HEK293T (cell line): ENCODE data around the gene CUX1.

Experiments
- ARNT ChIP-seq: fragments of 450-650 bp; IDR thresholded peaks from 2 replicates; pipeline ENCODE4 v1.6.1; 2017; ENCODE audit warnings: mild to moderate bottlenecking
- BHLHE40 ChIP-seq: fragments of 450-650 bp; IDR thresholded peaks from 2 replicates; pipeline ENCODE4 v1.6.1; 2016; ENCODE audit warnings: mild to moderate bottlenecking, moderate library complexity, borderline replicate concordance
- ELF4 ChIP-seq: fragments of 450-650 bp; IDR thresholded peaks from 2 replicates; pipeline ENCODE4 v1.6.1; 2017; ENCODE audit warnings: antibody characterized with exemption
- FOXK2 ChIP-seq: fragments of 450-650 bp; IDR thresholded peaks from 2 replicates; pipeline ENCODE4 v1.6.1; 2016; ENCODE audit warnings: mild to moderate bottlenecking
- FOXM1 ChIP-seq: fragments of 450-650 bp; IDR thresholded peaks from 2 replicates; pipeline ENCODE4 v1.6.1; 2017; ENCODE audit warnings: mild to moderate bottlenecking, borderline replicate concordance
- PKNOX1 ChIP-seq: fragments of 450-650 bp; IDR thresholded peaks from 2 replicates; pipeline ENCODE4 v1.6.1; 2016
- SP1 ChIP-seq: fragments of 450-650 bp; IDR thresholded peaks from 2 replicates; pipeline ENCODE4 v1.6.1; 2017
- SUZ12 ChIP-seq: fragments of 450-650 bp; IDR thresholded peaks from 2 replicates; pipeline ENCODE4 v1.6.1; 2016; ENCODE audit warnings: mild to moderate bottlenecking
- ZNF384 ChIP-seq: fragments of 450-650 bp; IDR thresholded peaks from 2 replicates; pipeline ENCODE4 v1.6.1; 2016

GRCh38 chr7:102204212-102204611, 386.8 kb downstream of the CUX1 start:
- no peak for TF ChIP-seq SP1
- TF ChIP-seq FOXM1 = no peak
- TF ChIP-seq ZNF384 = no peak
- TF ChIP-seq FOXK2 = no peak
- no peak for TF ChIP-seq ELF4
- no peak for TF ChIP-seq ARNT
- no peak for TF ChIP-seq PKNOX1
- no peak for TF ChIP-seq SUZ12
- TF ChIP-seq BHLHE40 = no peak
